Liver (tissue), 9 donors: ENCODE results near the gene HBZ. TPM values are rescaled to one million over a fixed set of nuclear protein-coding genes. Genes with fewer than 3 reads are reported as not detected.

Source experiments
- DNase-seq: peaks from one replicate; pipeline ENCODE4 v3.0.0-alpha.2; 2017; ENCODE audit warnings: low spot score
- H3K27ac ChIP-seq, 2 donors: one replicate each; pipeline ENCODE4 v1.7.0; 2013; ENCODE audit warnings: inconsistent platforms in 2 of 2, low read length in 2 of 2, control low read depth in 1 of 2, low read depth in 1 of 2, mild to moderate bottlenecking in 1 of 2
- H3K27me3 ChIP-seq, 4 donors: one replicate each; pipeline versions ENCODE4 v1.6.1 to v1.7.0; 2013; ENCODE audit warnings: low read length in 3 of 4, inconsistent platforms in 1 of 4, mild to moderate bottlenecking in 1 of 4, moderate library complexity in 1 of 4; ENCODE audit not compliant: control insufficient read depth in 4 of 4, insufficient read depth in 4 of 4
- H3K36me3 ChIP-seq, 4 donors: one replicate each; pipeline versions ENCODE4 v1.6.1 to v1.7.0; 2013; ENCODE audit warnings: low read length in 3 of 4, mild to moderate bottlenecking in 3 of 4, low read depth in 1 of 4, moderate library complexity in 1 of 4; ENCODE audit not compliant: control insufficient read depth in 4 of 4, insufficient read depth in 3 of 4
- H3K4me1 ChIP-seq, 4 donors: one replicate each; pipeline versions ENCODE4 v1.6.1 to v1.7.0; 2013; ENCODE audit warnings: low read length in 3 of 4, mild to moderate bottlenecking in 3 of 4, moderate library complexity in 1 of 4; ENCODE audit not compliant: control insufficient read depth in 4 of 4, insufficient read depth in 4 of 4
- H3K4me3 ChIP-seq, 3 donors: one replicate each; pipeline versions ENCODE4 v1.6.1 to v1.7.0; 2013; ENCODE audit warnings: low read length in 3 of 3, control low read depth in 1 of 3, low read depth in 1 of 3, mild to moderate bottlenecking in 1 of 3
- H3K9ac ChIP-seq, 2 donors: one replicate each; pipeline ENCODE4 v1.7.0; 2013; ENCODE audit warnings: low read length in 2 of 2, mild to moderate bottlenecking in 2 of 2, moderate library complexity in 2 of 2, control low read depth in 1 of 2, low read depth in 1 of 2
- H3K9me3 ChIP-seq, 4 donors: one replicate each; pipeline versions ENCODE4 v1.6.1 to v1.7.0; 2013; ENCODE audit warnings: low read length in 3 of 4; ENCODE audit not compliant: control insufficient read depth in 4 of 4
- ATF3 ChIP-seq: IDR thresholded peaks from 2 replicates; pipeline ENCODE4 v1.6.1; 2016; ENCODE audit warnings: antibody characterized with exemption
- CTCF ChIP-seq: fragments of 150-350 bp; IDR thresholded peaks from 2 replicates; pipeline ENCODE4 v1.5.1; 2017; ENCODE audit warnings: improper control_type of control experiment, low read depth, low read length; ENCODE audit not compliant: missing input control
- EGR1 ChIP-seq, 2 donors: IDR thresholded peaks; 2 replicates each; pipeline ENCODE4 v1.6.1; 2016 to 2018; ENCODE audit warnings: antibody characterized with exemption in 2 of 2, low read depth in 2 of 2
- FOXA1 ChIP-seq: IDR thresholded peaks from 2 replicates; pipeline ENCODE4 v1.6.1; 2016; ENCODE audit warnings: antibody characterized with exemption
- FOXA2 ChIP-seq: IDR thresholded peaks from 2 replicates; pipeline ENCODE4 v1.6.1; 2016; ENCODE audit warnings: antibody characterized with exemption
- GABPA ChIP-seq, 2 donors: IDR thresholded peaks in 1 of 2; conservative IDR thresholded peaks in 1 of 2; 2 replicates each; pipeline ENCODE4 v1.6.1; 2016; ENCODE audit warnings: antibody characterized with exemption in 2 of 2, mild to moderate bottlenecking in 1 of 2, moderate library complexity in 1 of 2
- HNF4A ChIP-seq, 2 donors: conservative IDR thresholded peaks; 2 replicates each; pipeline ENCODE4 v1.6.1; 2016; ENCODE audit warnings: antibody characterized with exemption in 2 of 2, mild to moderate bottlenecking in 2 of 2
- HNF4G ChIP-seq: IDR thresholded peaks from 2 replicates; pipeline ENCODE4 v1.6.1; 2016; ENCODE audit warnings: antibody characterized with exemption
- JUND ChIP-seq, 2 donors: IDR thresholded peaks; 2 replicates each; pipeline ENCODE4 v1.6.1; 2016; ENCODE audit warnings: antibody characterized with exemption in 2 of 2
- MAX ChIP-seq: IDR thresholded peaks from 2 replicates; pipeline ENCODE4 v1.6.1; 2016; ENCODE audit warnings: antibody characterized with exemption
- NR2F2 ChIP-seq: IDR thresholded peaks from 2 replicates; pipeline ENCODE4 v1.6.1; 2016; ENCODE audit warnings: antibody characterized with exemption
- RAD21 ChIP-seq, 2 donors: IDR thresholded peaks; 2 replicates each; pipeline ENCODE4 v1.6.1; 2016; ENCODE audit warnings: antibody characterized with exemption in 2 of 2, mild to moderate bottlenecking in 2 of 2
- REST ChIP-seq: IDR thresholded peaks from 2 replicates; pipeline ENCODE4 v1.6.1; 2016; ENCODE audit warnings: antibody characterized with exemption, mild to moderate bottlenecking
- RXRA ChIP-seq, 2 donors: IDR thresholded peaks; 2 replicates each; pipeline ENCODE4 v1.6.1; 2017 to 2018; ENCODE audit warnings: antibody characterized with exemption in 2 of 2, mild to moderate bottlenecking in 1 of 2
- SP1 ChIP-seq: IDR thresholded peaks from 2 replicates; pipeline ENCODE4 v1.6.1; 2018; ENCODE audit warnings: antibody characterized with exemption, mild to moderate bottlenecking
- TAF1 ChIP-seq: conservative IDR thresholded peaks from 2 replicates; pipeline ENCODE4 v1.6.1; 2016; ENCODE audit warnings: antibody characterized with exemption, mild to moderate bottlenecking
- YY1 ChIP-seq: IDR thresholded peaks from 2 replicates; pipeline ENCODE4 v1.6.1; 2016; ENCODE audit warnings: antibody characterized with exemption, mild to moderate bottlenecking
- ZBTB33 ChIP-seq: IDR thresholded peaks from 2 replicates; pipeline ENCODE4 v1.6.1; 2016; ENCODE audit warnings: antibody characterized with exemption
- WGBS: extraction: QIAGEN DNeasy Blood & Tissue Kit; methylation state at CpG from one replicate; pipeline ENCODE4 v1.1.7; 2013; 5-methylcytosine and 5-hydroxymethylcytosine counted together
- polyA plus RNA-seq, 2 donors: library from polyadenylated mRNA; stranded (reverse) in 1 of 2; unstranded in 1 of 2; fragments of 200-250 nt in 1 of 2; fragments of >200 nt in 1 of 2; fragmentation: Nextera tagmentation in 1 of 2; extraction: Ambion mirVana in 1 of 2; gene quantifications; one replicate each; pipeline versions ENCODE4 v1.2.1 to v1.2.3, GENCODE V29; 2013 to 2015
- total RNA-seq, 2 donors: library from RNA; depleted of rRNA; stranded (reverse); fragments of >200 nt; gene quantifications; one replicate each; pipeline ENCODE4 v1.2.3, GENCODE V29; 2014
- donor health status: healthy.
- donor health status: healthy.
- donor health status: healthy.
- donor health status: healthy.
- donor health status: healthy.

HBZ gene
- total and polyA plus RNA-seq, 4 donors, result 55.8 TPM; not detected in 3

- Histone ChIP-seq H3K4me3 (no peak overlapping the region), H3K27me3 (peaks cover 8 to 19% (median 10%) of the 10 kb centered on the region in 4 donors), H3K36me3 (no peaks in the 10 kb centered on the region), H3K27ac (no peak overlapping the region), H3K9me3 (no peaks in the 10 kb centered on the region), H3K4me1 (peaks cover 2 to 12% (median 10%) of the 10 kb centered on the region in 4 donors), H3K9ac (no peak overlapping the region)
- TF ChIP-seq REST (no peak), MAX (no peak), YY1 (no peak), JUND (IDR thresholded peaks at IDR 0.05) (no peak), FOXA1 (no peak), FOXA2 (no peak), HNF4A (conservative IDR thresholded peaks at IDR 0.05) (no peak), SP1 (no peak), EGR1 (IDR thresholded peaks at IDR 0.05; ENCODE audit: low read depth in 2 of 2) (no peak), RXRA (IDR thresholded peaks at IDR 0.05) (no peak), ATF3 (no peak), GABPA (IDR thresholded peaks at IDR 0.05 in 1 of 2, conservative IDR thresholded peaks at IDR 0.05 in 1 of 2) (no peak), TAF1 (no peak), HNF4G (no peak), CTCF (no peak), RAD21 (IDR thresholded peaks at IDR 0.05) (no peak)
- WGBS, result 53% methylated on average over 6 of the region's 6 CpGs
- DNase-seq, result no peak
Measured at GRCh38 chr16:168424-168823, 16.0 kb downstream of the HBZ start.

GRCh38 chr16:169014-169413 lies 16.6 kb downstream of the HBZ start:
- Histone ChIP-seq H3K9ac (no peak overlapping the region), H3K4me3 (no peak overlapping the region), H3K27me3 (peaks cover 8 to 19% (median 10%) of the 10 kb centered on the region in 4 donors), H3K9me3 (no peaks in the 10 kb centered on the region), H3K27ac (no peak overlapping the region), H3K36me3 (no peaks in the 10 kb centered on the region), H3K4me1 (peaks cover 2 to 12% (median 10%) of the 10 kb centered on the region in 4 donors)
- peak; percentile 57 for DNase-seq
- WGBS, result 34% methylated on average over 3 of the region's 3 CpGs
- TF ChIP-seq RAD21 (IDR thresholded peaks at IDR 0.05), result no peak
- TF ChIP-seq MAX, result no peak
- no peak for TF ChIP-seq ZBTB33
- TF ChIP-seq CTCF, result no peak
- no peak for TF ChIP-seq SP1
- no peak for TF ChIP-seq HNF4A (conservative IDR thresholded peaks at IDR 0.05)
- no peak for TF ChIP-seq JUND (IDR thresholded peaks at IDR 0.05)
- TF ChIP-seq FOXA1, result no peak
- TF ChIP-seq NR2F2, result no peak
- no peak for TF ChIP-seq TAF1
- no peak for TF ChIP-seq HNF4G
- no peak for TF ChIP-seq REST
